ENCODE measurements around the gene CD302.

Gene CD302

GRCh38 chr2:159783556-159783955, 14.5 kb downstream of the CD302 start:
- H3K4me3 ChIP-seq (ENCODE audit: low read depth in 1 of 2, low read length in 2 of 2): no peak overlapping the region
- H3K4me1 ChIP-seq (ENCODE audit: control insufficient read depth in 1 of 2, insufficient read depth in 2 of 2, low read length in 2 of 2): peaks cover 5 to 6% of the 10 kb centered on the region in 2 donors
- H3K9ac ChIP-seq (ENCODE audit: low read depth in 1 of 2, low read length in 2 of 2): no peak overlapping the region
- H3K27me3 ChIP-seq (ENCODE audit: control insufficient read depth in 1 of 2, insufficient read depth in 2 of 2, low read length in 2 of 2): no peaks in the 10 kb centered on the region
- no peak overlapping the region for H3K27ac ChIP-seq (ENCODE audit: low read depth, low read length)
- no peaks in the 10 kb centered on the region for H3K9me3 ChIP-seq (ENCODE audit: control insufficient read depth in 1 of 2, low read length in 2 of 2)
- H3K36me3 ChIP-seq (ENCODE audit: control insufficient read depth in 1 of 2, insufficient read depth in 2 of 2, low read length in 2 of 2): peaks cover 6 to 7% of the 10 kb centered on the region in 2 donors

DNA sequence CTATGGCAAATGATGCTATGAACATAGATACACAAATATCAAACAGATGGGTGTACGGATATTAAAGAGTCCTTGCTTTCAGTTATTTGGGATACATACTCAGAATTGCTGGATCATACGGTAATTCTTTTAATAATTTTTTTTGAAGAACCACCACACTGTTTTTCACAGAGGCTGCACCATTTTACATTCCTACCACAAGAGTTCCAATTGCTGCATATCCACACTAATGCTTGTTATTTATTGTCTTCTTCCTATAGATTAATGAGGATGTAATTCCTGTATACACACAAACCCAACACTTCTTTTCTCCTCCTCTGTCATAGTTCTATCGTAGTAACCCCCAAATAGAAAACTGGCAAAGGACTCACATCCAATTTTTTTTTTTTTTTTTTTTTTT, 21.7 kb downstream of the CD302 start:
- Histone ChIP-seq H3K27me3 (ENCODE audit: control insufficient read depth in 1 of 2, insufficient read depth in 2 of 2, low read length in 2 of 2) (no peaks in the 10 kb centered on the region), H3K4me1 (ENCODE audit: control insufficient read depth in 1 of 2, insufficient read depth in 2 of 2, low read length in 2 of 2) (no peaks in the 10 kb centered on the region), H3K36me3 (ENCODE audit: control insufficient read depth in 1 of 2, insufficient read depth in 2 of 2, low read length in 2 of 2) (peaks cover 11 to 22% of the 10 kb centered on the region in 2 donors), H3K4me3 (ENCODE audit: low read depth in 1 of 2, low read length in 2 of 2) (no peak overlapping the region), H3K9me3 (ENCODE audit: control insufficient read depth in 1 of 2, low read length in 2 of 2) (no peaks in the 10 kb centered on the region), H3K27ac (ENCODE audit: low read depth, low read length) (no peak overlapping the region), H3K9ac (ENCODE audit: low read depth in 1 of 2, low read length in 2 of 2) (no peak overlapping the region)

- Histone ChIP-seq H3K27ac (ENCODE audit: low read depth, low read length) (no peak overlapping the region), H3K4me3 (ENCODE audit: low read depth in 1 of 2, low read length in 2 of 2) (no peak overlapping the region), H3K4me1 (ENCODE audit: control insufficient read depth in 1 of 2, insufficient read depth in 2 of 2, low read length in 2 of 2) (no peaks in the 10 kb centered on the region), H3K36me3 (ENCODE audit: control insufficient read depth in 1 of 2, insufficient read depth in 2 of 2, low read length in 2 of 2) (peaks cover 13 to 21% of the 10 kb centered on the region in 2 donors), H3K9ac (ENCODE audit: low read depth in 1 of 2, low read length in 2 of 2) (no peak overlapping the region), H3K9me3 (ENCODE audit: control insufficient read depth in 1 of 2, low read length in 2 of 2) (no peaks in the 10 kb centered on the region), H3K27me3 (ENCODE audit: control insufficient read depth in 1 of 2, insufficient read depth in 2 of 2, low read length in 2 of 2) (no peaks in the 10 kb centered on the region)
These were observed 23.0 kb downstream of the CD302 start for GRCh38 chr2:159775021-159775420.

- Histone ChIP-seq H3K9ac (ENCODE audit: low read depth in 1 of 2, low read length in 2 of 2) (no peak overlapping the region), H3K27ac (ENCODE audit: low read depth, low read length) (no peak overlapping the region), H3K27me3 (ENCODE audit: control insufficient read depth in 1 of 2, insufficient read depth in 2 of 2, low read length in 2 of 2) (no peaks in the 10 kb centered on the region), H3K4me1 (ENCODE audit: control insufficient read depth in 1 of 2, insufficient read depth in 2 of 2, low read length in 2 of 2) (no peaks in the 10 kb centered on the region), H3K36me3 (ENCODE audit: control insufficient read depth in 1 of 2, insufficient read depth in 2 of 2, low read length in 2 of 2) (peaks cover 8 to 16% of the 10 kb centered on the region in 2 donors), H3K4me3 (ENCODE audit: low read depth in 1 of 2, low read length in 2 of 2) (no peak overlapping the region), H3K9me3 (ENCODE audit: control insufficient read depth in 1 of 2, low read length in 2 of 2) (no peaks in the 10 kb centered on the region)
These were observed 23.5 kb downstream of the CD302 start for GRCh38 chr2:159774370-159774990.

DNA sequence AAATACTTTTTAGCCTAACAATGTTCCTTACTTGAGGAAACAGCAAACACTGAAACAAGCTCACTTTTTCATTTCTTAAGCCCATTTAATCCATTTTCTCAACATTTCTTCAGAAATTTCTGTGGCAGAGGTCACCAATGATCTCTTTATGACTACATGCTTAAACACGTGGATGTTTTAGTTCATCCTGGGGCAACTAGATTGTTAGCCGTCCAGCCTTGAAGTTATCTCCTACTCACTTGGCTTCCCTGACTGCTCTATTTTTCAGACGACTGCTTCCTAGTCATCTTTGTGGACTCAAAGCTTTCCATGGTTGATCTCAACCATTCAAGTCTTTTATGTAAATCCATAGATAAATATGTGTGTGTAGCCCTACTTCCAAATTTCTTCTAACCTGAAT, 24.1 kb downstream of the CD302 start:
- Histone ChIP-seq H3K9ac (ENCODE audit: low read depth in 1 of 2, low read length in 2 of 2) (no peak overlapping the region), H3K27ac (ENCODE audit: low read depth, low read length) (no peak overlapping the region), H3K9me3 (ENCODE audit: control insufficient read depth in 1 of 2, low read length in 2 of 2) (no peaks in the 10 kb centered on the region), H3K4me3 (ENCODE audit: low read depth in 1 of 2, low read length in 2 of 2) (no peak overlapping the region), H3K36me3 (ENCODE audit: control insufficient read depth in 1 of 2, insufficient read depth in 2 of 2, low read length in 2 of 2) (peaks cover 7 to 16% of the 10 kb centered on the region in 2 donors), H3K4me1 (ENCODE audit: control insufficient read depth in 1 of 2, insufficient read depth in 2 of 2, low read length in 2 of 2) (no peaks in the 10 kb centered on the region), H3K27me3 (ENCODE audit: control insufficient read depth in 1 of 2, insufficient read depth in 2 of 2, low read length in 2 of 2) (no peaks in the 10 kb centered on the region)

- H3K27me3 ChIP-seq (ENCODE audit: control insufficient read depth in 1 of 2, insufficient read depth in 2 of 2, low read length in 2 of 2): no peaks in the 10 kb centered on the region
- H3K4me3 ChIP-seq (ENCODE audit: low read depth in 1 of 2, low read length in 2 of 2): no peak overlapping the region
- no peaks in the 10 kb centered on the region for H3K9me3 ChIP-seq (ENCODE audit: control insufficient read depth in 1 of 2, low read length in 2 of 2)
- H3K36me3 ChIP-seq (ENCODE audit: control insufficient read depth in 1 of 2, insufficient read depth in 2 of 2, low read length in 2 of 2): peaks cover 7 to 16% of the 10 kb centered on the region in 2 donors
- H3K27ac ChIP-seq (ENCODE audit: low read depth, low read length): no peak overlapping the region
- no peaks in the 10 kb centered on the region for H3K4me1 ChIP-seq (ENCODE audit: control insufficient read depth in 1 of 2, insufficient read depth in 2 of 2, low read length in 2 of 2)
- no peak overlapping the region for H3K9ac ChIP-seq (ENCODE audit: low read depth in 1 of 2, low read length in 2 of 2)
These were observed 24.6 kb downstream of the CD302 start for GRCh38 chr2:159773426-159773825.

- Histone ChIP-seq H3K4me3 (ENCODE audit: low read depth in 1 of 2, low read length in 2 of 2) (no peak overlapping the region), H3K27me3 (ENCODE audit: control insufficient read depth in 1 of 2, insufficient read depth in 2 of 2, low read length in 2 of 2) (no peaks in the 10 kb centered on the region), H3K4me1 (ENCODE audit: control insufficient read depth in 1 of 2, insufficient read depth in 2 of 2, low read length in 2 of 2) (no peaks in the 10 kb centered on the region), H3K9ac (ENCODE audit: low read depth in 1 of 2, low read length in 2 of 2) (no peak overlapping the region), H3K27ac (ENCODE audit: low read depth, low read length) (no peak overlapping the region), H3K9me3 (ENCODE audit: control insufficient read depth in 1 of 2, low read length in 2 of 2) (no peaks in the 10 kb centered on the region), H3K36me3 (ENCODE audit: control insufficient read depth in 1 of 2, insufficient read depth in 2 of 2, low read length in 2 of 2) (peaks cover 20 to 21% of the 10 kb centered on the region in 2 donors)
These were observed 28.9 kb downstream of the CD302 start for GRCh38 chr2:159769147-159769546.

DNA sequence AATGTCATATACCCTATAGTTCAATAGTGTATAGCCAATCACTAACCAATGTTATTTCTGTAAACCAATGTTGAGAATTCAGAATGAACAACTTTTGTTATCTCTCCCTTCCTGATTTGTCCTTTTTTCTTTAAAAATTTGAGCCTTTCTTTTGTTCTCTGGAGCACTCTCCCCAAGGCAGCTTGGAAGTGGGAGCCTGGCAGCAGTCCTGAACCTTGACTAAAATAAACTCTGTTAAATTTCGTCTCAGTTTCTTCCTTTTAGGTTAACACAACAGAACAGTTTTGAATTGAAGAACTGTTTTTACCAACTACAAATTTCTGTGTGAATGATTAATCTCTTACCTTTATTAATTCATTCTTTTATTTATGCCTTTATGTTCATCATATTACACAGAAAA, 35.9 kb downstream of the CD302 start:
- Histone ChIP-seq H3K27me3 (ENCODE audit: control insufficient read depth in 1 of 2, insufficient read depth in 2 of 2, low read length in 2 of 2) (no peaks in the 10 kb centered on the region), H3K27ac (ENCODE audit: low read depth, low read length) (no peak overlapping the region), H3K9me3 (ENCODE audit: control insufficient read depth in 1 of 2, low read length in 2 of 2) (no peaks in the 10 kb centered on the region), H3K9ac (ENCODE audit: low read depth in 1 of 2, low read length in 2 of 2) (no peak overlapping the region), H3K4me1 (ENCODE audit: control insufficient read depth in 1 of 2, insufficient read depth in 2 of 2, low read length in 2 of 2) (no peaks in the 10 kb centered on the region), H3K36me3 (ENCODE audit: control insufficient read depth in 1 of 2, insufficient read depth in 2 of 2, low read length in 2 of 2) (peaks cover 22 to 62% of the 10 kb centered on the region in 2 donors), H3K4me3 (ENCODE audit: low read depth in 1 of 2, low read length in 2 of 2) (no peak overlapping the region)

- no peak overlapping the region for H3K4me3 ChIP-seq (ENCODE audit: low read depth in 1 of 2, low read length in 2 of 2)
- H3K27ac ChIP-seq (ENCODE audit: low read depth, low read length): no peak overlapping the region
- peaks cover 18 to 65% of the 10 kb centered on the region in 2 donors for H3K36me3 ChIP-seq (ENCODE audit: control insufficient read depth in 1 of 2, insufficient read depth in 2 of 2, low read length in 2 of 2)
- no peaks in the 10 kb centered on the region for H3K4me1 ChIP-seq (ENCODE audit: control insufficient read depth in 1 of 2, insufficient read depth in 2 of 2, low read length in 2 of 2)
- H3K9ac ChIP-seq (ENCODE audit: low read depth in 1 of 2, low read length in 2 of 2): no peak overlapping the region
- H3K9me3 ChIP-seq (ENCODE audit: control insufficient read depth in 1 of 2, low read length in 2 of 2): no peaks in the 10 kb centered on the region
- no peaks in the 10 kb centered on the region for H3K27me3 ChIP-seq (ENCODE audit: control insufficient read depth in 1 of 2, insufficient read depth in 2 of 2, low read length in 2 of 2)
These were observed 37.7 kb downstream of the CD302 start for GRCh38 chr2:159760326-159760725.

DNA sequence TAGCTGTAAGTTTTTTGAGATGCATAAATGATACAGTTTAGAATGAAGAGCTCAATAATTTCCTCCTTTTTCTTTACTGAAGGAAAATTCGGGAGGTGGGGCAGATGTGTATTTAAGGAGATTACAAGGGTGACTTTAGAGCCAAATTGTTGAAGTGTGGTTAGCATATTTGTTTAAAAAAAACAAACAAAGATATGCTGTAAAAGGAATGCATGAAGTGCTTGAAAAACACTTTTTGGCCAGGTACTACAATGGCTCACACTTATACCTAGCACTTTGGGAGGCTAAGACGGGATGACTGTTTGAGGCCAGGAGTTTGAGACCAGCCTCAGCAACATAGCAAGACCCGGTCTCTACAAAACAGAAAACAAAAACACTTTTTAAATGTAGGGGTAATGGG, 38.4 kb downstream of the CD302 start:
- Histone ChIP-seq H3K27ac (ENCODE audit: low read depth, low read length) (no peak overlapping the region), H3K4me1 (ENCODE audit: control insufficient read depth in 1 of 2, insufficient read depth in 2 of 2, low read length in 2 of 2) (no peaks in the 10 kb centered on the region), H3K27me3 (ENCODE audit: control insufficient read depth in 1 of 2, insufficient read depth in 2 of 2, low read length in 2 of 2) (no peaks in the 10 kb centered on the region), H3K9me3 (ENCODE audit: control insufficient read depth in 1 of 2, low read length in 2 of 2) (no peaks in the 10 kb centered on the region), H3K4me3 (ENCODE audit: low read depth in 1 of 2, low read length in 2 of 2) (no peak overlapping the region), H3K9ac (ENCODE audit: low read depth in 1 of 2, low read length in 2 of 2) (no peak overlapping the region), H3K36me3 (ENCODE audit: control insufficient read depth in 1 of 2, insufficient read depth in 2 of 2, low read length in 2 of 2) (peaks cover 18 to 66% of the 10 kb centered on the region in 2 donors)

DNA sequence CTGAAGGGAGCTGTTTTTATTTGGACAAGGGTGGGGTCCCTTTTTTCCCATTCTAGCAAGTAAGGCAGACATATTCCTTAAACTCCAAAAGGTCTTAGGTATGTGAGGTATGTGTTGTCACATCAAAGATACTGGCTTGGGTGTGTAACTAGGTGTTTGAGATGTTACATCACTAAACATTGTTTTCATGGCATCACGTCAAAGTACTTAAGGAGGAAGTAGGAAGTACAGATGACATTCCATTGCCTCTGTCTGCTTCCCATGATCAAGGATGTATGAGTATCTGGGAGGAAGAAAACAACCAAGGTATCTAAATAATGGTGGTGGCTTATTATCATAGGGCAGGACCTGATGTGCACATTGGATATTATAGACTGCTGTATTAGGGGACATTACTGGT, 39.3 kb downstream of the CD302 start:
- Histone ChIP-seq H3K4me1 (ENCODE audit: control insufficient read depth in 1 of 2, insufficient read depth in 2 of 2, low read length in 2 of 2) (no peaks in the 10 kb centered on the region), H3K9me3 (ENCODE audit: control insufficient read depth in 1 of 2, low read length in 2 of 2) (no peaks in the 10 kb centered on the region), H3K36me3 (ENCODE audit: control insufficient read depth in 1 of 2, insufficient read depth in 2 of 2, low read length in 2 of 2) (peaks cover 18 to 72% of the 10 kb centered on the region in 2 donors), H3K9ac (ENCODE audit: low read depth in 1 of 2, low read length in 2 of 2) (no peak overlapping the region), H3K27ac (ENCODE audit: low read depth, low read length) (no peak overlapping the region), H3K4me3 (ENCODE audit: low read depth in 1 of 2, low read length in 2 of 2) (no peak overlapping the region), H3K27me3 (ENCODE audit: control insufficient read depth in 1 of 2, insufficient read depth in 2 of 2, low read length in 2 of 2) (no peaks in the 10 kb centered on the region)

Measured in duodenal mucosa (tissue), 2 donors.